Progenitor cell of endocrine pancreas (in vitro differentiated cells): ENCODE measurements around the gene MOGAT2. TPM values are rescaled to one million over a fixed set of nuclear protein-coding genes. Genes with fewer than 3 reads are reported as not detected.

Source experiments
- DNase-seq: peaks from one replicate; pipeline ENCODE4 v3.0.0; 2021; ENCODE audit warnings: low spot score; ENCODE audit not compliant: unreplicated experiment
- H3K27ac Mint-ChIP-seq: 2 replicates; pipeline ENCODE4 v1.8.0; 2021; ENCODE audit warnings: mild to moderate bottlenecking, moderate library complexity, mixed read lengths
- H3K27me3 Mint-ChIP-seq: 2 replicates; pipeline ENCODE4 v1.8.0; 2021; ENCODE audit warnings: mixed read lengths
- H3K36me3 Mint-ChIP-seq: 2 replicates; pipeline ENCODE4 v1.8.0; 2022; ENCODE audit warnings: mixed read lengths; ENCODE audit not compliant: insufficient read depth
- H3K4me1 Mint-ChIP-seq: 2 replicates; pipeline ENCODE4 v1.8.0; 2021; ENCODE audit warnings: low read depth, mixed read lengths
- H3K4me3 Mint-ChIP-seq: 2 replicates; pipeline ENCODE4 v1.8.0; 2021; ENCODE audit warnings: low read depth, mild to moderate bottlenecking, moderate library complexity, mixed read lengths
- H3K9me3 Mint-ChIP-seq: 2 replicates; pipeline ENCODE4 v1.8.0; 2021; ENCODE audit warnings: low read depth, mixed read lengths
- total RNA-seq: library from RNA; stranded (reverse); gene quantifications from 2 replicates; pipeline ENCODE4 v1.2.1, GENCODE V29; 2021
- TF ChIP-seq, protein P1 (sequence below): fragments of 200-600 bp; sonication (generic); IDR thresholded peaks from one replicate; pipeline ENCODE4 v1.5.0; 2021; ENCODE audit warnings: antibody characterized with exemption, mild to moderate bottlenecking; ENCODE audit not compliant: unreplicated experiment

The MOGAT2 gene
- total RNA-seq, 1 donor from 2014 or later: not detected

DNA sequence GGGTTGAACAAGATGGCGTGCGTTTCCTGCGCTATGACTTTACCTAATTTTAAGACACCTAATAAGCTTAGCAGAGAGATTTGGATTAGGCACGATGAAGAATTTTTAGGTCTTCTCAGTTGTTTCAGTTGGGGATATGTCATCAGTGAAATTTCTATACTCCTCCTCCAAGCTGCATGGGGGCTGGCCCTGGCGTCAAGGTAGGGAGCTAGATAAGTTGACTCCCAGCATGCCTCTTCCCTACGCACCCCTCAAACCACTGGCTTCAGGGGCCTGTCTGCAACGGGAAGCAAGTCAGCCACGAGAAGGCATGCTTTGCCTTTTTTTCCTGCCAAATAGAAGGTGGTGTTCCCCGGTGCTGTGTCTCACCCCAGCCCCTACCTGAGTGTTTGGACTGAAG is 64.2 kb downstream of the MOGAT2 start:
- Mint-ChIP-seq H3K9me3 (no peaks in the 10 kb centered on the region), H3K27ac (no peak overlapping the region), H3K4me1 (peaks cover 19% of the 10 kb centered on the region), H3K27me3 (peaks cover 6% of the 10 kb centered on the region), H3K4me3 (no peak overlapping the region), H3K36me3 (no peaks in the 10 kb centered on the region)
- TF ChIP-seq, protein P1, sequence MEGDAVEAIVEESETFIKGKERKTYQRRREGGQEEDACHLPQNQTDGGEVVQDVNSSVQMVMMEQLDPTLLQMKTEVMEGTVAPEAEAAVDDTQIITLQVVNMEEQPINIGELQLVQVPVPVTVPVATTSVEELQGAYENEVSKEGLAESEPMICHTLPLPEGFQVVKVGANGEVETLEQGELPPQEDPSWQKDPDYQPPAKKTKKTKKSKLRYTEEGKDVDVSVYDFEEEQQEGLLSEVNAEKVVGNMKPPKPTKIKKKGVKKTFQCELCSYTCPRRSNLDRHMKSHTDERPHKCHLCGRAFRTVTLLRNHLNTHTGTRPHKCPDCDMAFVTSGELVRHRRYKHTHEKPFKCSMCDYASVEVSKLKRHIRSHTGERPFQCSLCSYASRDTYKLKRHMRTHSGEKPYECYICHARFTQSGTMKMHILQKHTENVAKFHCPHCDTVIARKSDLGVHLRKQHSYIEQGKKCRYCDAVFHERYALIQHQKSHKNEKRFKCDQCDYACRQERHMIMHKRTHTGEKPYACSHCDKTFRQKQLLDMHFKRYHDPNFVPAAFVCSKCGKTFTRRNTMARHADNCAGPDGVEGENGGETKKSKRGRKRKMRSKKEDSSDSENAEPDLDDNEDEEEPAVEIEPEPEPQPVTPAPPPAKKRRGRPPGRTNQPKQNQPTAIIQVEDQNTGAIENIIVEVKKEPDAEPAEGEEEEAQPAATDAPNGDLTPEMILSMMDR: no peak
- no peak for DNase-seq

Other genes starting within 250 kb of the MOGAT2 start
- 32.4 and 33.1 TPM in 2 replicates for gene GDPD5, start 191.9 kb upstream of the MOGAT2 start, total RNA-seq
- 223 and 234 TPM in 2 replicates for gene SERPINH1, start 155.6 kb upstream of the MOGAT2 start, total RNA-seq
- gene MAP6, start 48.8 kb upstream of the MOGAT2 start, total RNA-seq: 5.4 and 6.0 TPM in 2 replicates
- gene DGAT2, start 50.9 kb downstream of the MOGAT2 start, total RNA-seq: 1.2 and 1.4 TPM in 2 replicates
- 25.7 and 29.7 TPM in 2 replicates for gene UVRAG, start 97.4 kb downstream of the MOGAT2 start, total RNA-seq